OCI-LY1 (cell line): ENCODE data around the gene NAPG.

Experiments
- CTCF ChIP-seq: fragments of 200-600 bp; sonication (generic), shearing (Covaris generic); IDR thresholded peaks from 2 replicates; pipeline ENCODE4 v1.5.1; 2017; ENCODE audit warnings: mild to moderate bottlenecking, antibody characterized with exemption, low read length, moderate library complexity, mixed read lengths
- EZH2 ChIP-seq: fragments of 200-600 bp; sonication (generic), shearing (Covaris generic); IDR thresholded peaks from 2 replicates; pipeline ENCODE4 v1.8.0; 2017; ENCODE audit warnings: borderline replicate concordance, mixed run types, mild to moderate bottlenecking, antibody characterized with exemption, low read length, moderate library complexity, mixed read lengths

- TF ChIP-seq CTCF (no peak), EZH2 (no peak)
Measured at GRCh38 chr18:10528439-10528838, 2.6 kb downstream of the NAPG start.
